HuH-7 (cell line): ENCODE data around the gene APOBEC3H.

Experiments
- DNase-seq: peaks from one replicate; pipeline ENCODE4 v3.0.0; 2011; ENCODE audit warnings: low spot score

Gene APOBEC3H

DNA sequence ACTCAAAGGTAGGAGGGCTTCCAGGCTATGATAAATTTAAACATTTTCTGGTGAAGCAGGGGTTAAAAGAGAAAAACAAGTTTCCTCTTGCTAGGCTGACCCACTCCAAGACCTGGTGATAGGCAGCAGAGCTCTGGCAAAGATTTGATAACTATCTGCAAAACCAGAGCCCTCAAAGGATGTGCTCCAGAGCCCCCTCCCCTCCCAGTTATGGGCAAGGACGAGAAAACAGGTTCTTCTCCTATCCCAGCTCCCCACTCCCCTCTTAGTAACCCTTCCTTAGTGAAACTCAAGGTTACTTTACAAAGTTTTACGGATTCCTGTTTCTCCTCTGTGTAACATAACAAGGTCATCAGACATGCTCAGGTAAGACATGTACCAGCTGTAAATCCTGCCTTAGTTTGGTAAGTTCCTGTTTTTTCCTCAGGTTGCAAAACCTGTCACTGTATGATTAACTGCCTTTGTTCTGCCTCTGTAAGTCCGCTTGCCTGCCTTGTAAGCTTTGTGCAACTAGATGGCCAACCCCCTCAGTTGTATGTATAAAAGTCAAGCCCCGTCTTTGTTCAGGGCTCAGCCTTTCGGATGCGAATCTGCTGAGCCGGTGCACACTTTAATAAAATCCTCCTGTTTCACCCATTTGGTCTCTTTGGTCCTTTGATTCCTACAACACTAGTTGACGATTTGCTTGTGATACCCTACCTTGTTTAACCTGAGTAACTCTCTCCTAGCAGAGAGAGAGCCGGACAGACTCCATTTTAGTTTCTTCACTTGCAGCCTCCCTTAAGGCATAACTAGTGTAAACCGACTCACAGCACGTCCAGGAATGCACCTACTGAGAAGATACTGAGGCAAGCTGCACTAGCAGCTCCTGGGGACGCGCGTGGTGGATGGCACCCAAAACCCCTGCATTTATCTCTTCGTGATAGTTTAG, 13.9 kb downstream of the APOBEC3H start:
- DNase-seq, result no peak

DNA sequence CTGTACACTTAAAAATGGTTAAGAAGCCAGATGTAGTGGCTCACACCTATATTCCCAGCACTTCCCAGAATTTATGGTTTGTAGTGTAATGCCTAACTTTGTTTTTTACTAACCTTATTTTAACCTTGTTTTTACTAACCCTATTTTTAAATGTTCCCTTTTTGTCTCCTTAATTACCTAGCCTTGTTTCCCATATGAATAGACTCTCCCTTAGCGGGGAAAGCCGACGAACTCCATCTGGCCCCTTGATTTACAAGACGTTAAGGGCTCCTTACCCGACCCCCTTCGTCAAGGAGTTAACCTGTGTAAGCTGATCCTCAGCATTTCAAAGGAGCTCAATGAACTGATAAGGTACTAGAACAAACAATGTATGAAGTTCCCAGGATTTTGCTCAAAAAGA, 17.1 kb downstream of the APOBEC3H start:
- DNase-seq, result no peak

DNA sequence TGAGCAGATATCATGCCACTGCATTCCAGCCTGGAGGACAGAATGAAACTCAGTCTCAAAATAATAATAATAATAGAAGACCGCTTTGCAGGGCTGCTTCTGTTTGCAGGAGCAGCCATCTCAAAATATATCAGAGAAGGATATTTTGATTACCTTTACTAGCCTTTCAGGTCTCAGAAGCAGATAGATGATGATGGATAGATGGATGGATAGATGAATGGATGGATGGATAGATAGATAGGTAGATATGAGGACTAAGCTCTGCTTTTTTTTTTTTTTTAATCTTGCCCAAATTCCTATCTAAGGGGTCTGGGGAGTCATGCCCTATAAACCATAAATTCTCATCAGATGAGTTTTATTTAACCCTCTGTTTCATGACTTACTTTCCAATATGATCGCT, 18.5 kb downstream of the APOBEC3H start:
- DNase-seq, result no peak

DNA sequence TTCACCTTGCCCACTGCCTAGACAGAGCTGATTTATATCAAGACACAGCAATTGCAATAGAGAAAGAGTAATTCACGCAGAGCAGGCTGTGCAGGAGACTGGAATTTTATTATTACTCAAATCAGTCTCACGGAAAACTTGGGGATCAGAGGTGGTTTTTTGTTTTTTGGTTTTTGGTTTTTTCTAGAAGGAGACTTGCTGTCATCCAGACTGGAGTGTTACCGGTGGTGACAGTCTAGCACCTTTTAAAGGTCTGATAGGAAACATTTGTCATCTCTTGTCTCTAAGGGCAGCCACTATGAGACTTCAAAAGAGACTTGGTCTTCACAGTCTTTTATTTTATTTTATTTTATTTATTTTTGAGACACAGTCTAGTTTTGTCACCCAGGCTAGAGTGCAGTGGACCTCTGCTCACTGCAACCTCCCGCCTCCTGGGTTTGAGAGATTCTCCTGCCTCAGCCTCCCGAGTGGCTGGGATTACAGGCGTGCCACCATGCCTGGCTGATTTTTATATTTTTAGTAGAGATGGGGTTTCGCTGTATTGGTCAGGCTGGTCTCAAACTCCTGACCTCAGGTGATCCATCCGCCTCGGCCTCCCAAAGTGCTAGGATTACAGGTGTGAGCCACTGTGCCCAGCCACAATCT, 19.1 kb downstream of the APOBEC3H start:
- DNase-seq, result no peak

DNA sequence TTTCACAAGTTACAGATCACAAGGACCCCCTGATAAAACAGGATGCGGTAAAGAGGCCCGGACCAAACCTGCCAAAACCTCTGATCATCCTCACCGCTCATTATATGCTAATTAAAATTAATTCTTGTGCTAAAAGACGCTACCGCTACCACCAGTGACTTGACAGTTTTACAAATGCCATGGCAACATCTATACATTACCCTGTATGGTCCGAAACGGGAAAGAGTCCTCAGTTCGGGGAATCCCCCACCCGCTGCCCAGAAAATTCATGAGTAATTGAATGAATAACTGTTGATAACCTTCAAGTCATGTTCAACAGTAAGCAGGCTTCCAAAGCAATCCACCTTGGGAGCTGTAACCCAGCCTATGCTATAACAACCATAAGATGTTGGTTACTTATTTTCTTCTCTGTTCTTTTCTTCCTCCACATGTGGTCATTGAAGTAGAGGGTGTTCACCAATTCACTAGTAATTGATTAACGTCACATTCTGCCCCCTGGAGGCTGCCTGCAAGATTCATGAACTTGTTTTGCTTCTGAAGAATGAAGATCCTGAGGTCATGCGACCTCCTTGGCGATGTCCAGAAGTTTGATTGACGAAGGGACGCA, 20.6 kb downstream of the APOBEC3H start:
- peak; percentile 70 for DNase-seq

DNA sequence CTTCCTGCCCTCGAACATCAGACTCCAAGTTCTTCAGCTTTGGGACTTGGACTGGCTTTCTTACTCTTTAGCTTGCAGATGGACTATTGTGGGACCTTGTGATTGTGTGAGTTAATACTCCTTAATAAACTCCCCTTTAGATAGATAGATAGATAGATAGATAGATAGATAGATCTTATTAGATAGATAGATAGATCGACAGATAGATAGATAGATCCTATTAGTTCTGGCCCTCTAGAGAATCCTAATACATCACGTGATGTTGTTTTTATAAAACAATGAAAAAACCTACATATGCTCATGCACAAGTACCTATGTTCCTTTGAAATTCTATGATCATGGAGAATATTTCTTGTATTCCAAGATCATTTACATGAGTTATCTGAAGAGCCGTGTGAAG, 23.9 kb downstream of the APOBEC3H start:
- DNase-seq, result no peak

DNA sequence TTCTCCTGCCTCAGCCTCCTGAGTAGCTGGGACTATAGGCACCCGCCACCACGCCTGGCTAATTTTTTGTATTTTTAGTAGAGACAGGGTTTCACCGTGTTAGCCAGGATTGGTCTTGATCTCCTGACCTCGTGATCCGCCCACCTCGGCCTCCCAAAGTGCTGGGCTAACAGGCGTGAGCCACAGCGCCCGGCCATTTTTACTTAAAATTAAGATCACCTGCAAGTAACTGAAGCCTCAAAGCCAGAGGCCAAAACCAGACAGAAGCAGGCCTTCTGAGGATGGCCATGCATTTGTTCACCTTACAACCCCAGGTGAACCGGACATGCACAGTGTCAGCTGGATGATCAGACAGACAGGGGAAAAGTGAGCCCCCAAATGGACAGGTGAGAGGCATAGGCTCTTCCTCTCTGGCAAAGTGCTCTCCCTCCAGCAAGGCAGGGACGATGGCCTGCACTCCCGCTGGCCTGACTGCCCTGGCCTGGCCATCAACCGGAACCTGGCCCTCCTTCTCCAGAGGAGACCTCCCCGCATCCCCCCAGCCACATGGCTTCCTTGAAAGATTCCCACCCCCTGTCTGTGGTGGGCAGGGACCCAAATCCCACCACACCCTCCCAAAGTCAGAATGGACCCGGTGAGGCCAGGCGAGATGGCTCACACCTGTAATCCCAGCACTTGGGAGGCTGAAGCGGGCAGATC, 25.9 kb downstream of the APOBEC3H start:
- no peak for DNase-seq

DNA sequence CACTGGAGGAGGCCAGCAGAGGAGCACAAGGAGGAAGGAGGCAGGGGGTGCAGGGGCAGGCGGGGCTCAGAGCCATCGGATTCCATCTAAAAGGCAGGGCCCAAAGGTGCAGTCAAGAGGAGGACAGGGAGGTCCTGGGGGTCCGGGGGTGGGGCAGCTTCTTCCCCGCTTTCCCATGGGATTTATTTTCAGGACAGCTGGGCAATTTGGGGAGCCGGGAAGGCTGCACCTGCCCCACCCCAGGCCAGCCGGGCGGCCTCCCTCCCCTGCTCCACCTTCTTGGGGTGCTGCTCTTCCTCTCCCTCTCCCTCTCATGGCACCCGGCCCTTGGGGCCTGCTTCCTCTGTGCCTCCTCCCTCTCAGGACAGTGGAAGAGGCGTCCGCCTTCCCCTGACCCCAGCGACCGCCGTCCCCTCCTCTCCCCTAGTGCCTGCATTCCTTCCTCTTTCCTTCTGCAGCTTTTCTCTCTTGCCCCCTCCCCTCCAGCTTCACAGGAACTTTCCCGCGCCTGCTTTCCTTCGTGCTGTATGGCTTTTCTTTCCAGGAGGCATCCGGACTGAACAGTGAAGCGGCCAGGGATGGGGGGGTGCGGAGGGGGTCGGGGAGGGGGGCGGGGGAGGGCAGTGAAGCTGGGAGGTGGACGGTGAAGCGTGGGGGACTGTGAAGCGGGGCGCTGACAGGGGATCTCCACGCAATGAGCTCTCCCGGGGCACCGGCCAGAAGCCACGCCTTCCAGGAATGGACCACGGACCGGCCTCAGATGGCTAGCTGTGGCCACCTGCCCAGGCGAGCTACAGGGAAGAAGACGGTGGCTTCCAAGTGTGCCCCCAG, 26.9 kb downstream of the APOBEC3H start:
- DNase-seq, result peak; percentile 5

DNA sequence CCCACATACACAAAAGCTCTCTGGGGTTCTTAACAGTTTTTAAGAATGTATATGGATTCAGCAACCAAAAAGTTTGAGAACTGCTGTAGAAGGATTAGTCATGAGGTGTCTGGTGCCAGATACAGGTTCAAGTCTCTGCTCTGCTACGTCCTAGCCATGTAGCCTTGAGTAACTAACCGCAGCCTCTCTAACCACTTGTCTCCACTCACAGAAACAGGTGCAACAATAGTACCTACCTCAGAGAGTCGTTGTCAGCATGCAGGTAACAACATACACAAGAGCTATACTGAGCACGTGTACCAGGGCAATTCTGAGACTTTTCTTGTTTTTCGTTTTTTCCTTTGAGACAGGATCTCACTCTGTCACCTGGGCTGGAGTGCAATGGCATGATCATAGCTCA, 28.6 kb downstream of the APOBEC3H start:
- no peak for DNase-seq

DNA sequence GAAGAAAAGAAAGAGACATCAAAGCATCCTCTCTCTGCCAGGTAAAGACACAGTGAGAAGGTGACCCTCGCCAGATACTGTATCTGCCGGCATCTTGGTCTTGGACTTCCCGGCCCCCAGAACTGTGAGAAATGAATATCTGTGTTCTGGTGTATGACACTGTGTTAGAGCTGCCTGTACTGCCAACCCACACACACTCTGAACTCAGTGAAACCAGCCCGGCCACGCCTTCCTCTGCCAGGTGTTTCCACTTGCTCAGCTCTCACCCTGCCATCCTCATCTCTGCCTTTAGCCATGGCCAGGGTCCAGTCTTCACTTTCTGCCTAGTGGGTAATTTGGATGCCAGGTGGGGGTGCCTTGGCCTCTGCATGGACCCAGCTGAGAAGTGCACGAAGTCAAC, 31.5 kb downstream of the APOBEC3H start:
- peak; percentile 8 for DNase-seq

DNA sequence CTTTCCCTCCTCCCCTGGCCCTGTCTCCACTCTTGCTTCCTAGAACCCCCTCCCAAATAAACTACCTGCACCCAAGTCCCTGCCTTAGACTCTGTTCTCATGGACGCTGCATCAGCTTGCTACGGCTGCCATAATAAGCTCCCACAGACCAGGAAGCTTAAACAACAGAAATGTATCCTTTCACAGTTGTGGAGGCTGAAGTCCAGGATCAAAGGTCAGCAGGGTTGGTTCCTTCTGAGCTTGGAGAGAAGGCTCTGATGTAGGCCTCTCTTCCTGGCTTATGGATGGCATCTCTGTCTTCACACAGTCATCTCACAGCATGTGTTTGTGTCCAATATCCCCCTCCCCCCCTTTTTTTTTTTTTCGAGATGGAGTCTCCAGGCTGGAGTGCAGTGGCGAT, 32.0 kb downstream of the APOBEC3H start:
- peak; percentile 49 for DNase-seq

DNA sequence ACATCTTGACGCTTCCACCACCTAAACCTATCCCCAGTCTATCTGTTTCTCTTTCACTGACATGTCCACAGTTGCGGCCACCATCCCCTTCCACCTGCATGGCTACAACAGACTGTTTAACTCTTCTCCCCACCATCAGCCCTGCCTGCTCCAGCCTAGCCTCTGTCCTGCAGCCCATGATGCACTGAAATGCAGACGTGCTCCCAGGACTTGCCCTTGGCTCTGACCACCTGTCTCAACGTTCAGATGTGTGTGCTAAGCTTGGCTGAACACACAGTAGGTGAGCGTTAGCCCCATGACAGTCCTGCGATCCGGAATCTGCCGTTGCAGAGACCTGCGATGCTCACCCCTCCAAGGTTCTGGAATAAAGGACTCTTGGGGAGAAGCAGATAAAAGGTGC, 32.7 kb downstream of the APOBEC3H start:
- DNase-seq, result no peak

DNA sequence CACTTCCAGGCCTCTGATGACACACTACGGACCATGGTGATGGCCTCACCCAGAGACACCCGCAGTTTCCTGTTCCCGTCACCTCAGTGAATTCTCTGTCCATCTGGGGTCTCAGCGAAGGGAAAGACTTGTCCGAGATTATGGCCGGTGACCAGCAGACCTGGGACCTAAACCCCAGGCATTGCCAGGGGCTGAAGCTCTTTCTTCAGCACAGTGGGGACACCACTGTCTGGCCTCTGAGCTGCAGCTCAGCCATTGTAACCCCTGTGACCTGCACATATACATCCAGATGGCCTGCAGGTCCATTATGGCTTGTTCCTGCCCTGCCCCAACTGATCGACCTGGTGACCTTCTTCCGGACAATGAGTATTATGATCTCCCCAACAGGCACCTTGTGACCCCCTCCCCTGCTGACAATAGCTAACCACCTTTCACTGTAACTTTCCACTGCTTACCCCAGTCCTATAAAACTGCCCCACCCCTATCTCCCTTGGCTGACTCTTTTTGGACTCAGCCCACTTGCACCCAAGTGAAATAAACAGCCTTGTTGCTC, 33.2 kb downstream of the APOBEC3H start:
- DNase-seq, result no peak

DNA sequence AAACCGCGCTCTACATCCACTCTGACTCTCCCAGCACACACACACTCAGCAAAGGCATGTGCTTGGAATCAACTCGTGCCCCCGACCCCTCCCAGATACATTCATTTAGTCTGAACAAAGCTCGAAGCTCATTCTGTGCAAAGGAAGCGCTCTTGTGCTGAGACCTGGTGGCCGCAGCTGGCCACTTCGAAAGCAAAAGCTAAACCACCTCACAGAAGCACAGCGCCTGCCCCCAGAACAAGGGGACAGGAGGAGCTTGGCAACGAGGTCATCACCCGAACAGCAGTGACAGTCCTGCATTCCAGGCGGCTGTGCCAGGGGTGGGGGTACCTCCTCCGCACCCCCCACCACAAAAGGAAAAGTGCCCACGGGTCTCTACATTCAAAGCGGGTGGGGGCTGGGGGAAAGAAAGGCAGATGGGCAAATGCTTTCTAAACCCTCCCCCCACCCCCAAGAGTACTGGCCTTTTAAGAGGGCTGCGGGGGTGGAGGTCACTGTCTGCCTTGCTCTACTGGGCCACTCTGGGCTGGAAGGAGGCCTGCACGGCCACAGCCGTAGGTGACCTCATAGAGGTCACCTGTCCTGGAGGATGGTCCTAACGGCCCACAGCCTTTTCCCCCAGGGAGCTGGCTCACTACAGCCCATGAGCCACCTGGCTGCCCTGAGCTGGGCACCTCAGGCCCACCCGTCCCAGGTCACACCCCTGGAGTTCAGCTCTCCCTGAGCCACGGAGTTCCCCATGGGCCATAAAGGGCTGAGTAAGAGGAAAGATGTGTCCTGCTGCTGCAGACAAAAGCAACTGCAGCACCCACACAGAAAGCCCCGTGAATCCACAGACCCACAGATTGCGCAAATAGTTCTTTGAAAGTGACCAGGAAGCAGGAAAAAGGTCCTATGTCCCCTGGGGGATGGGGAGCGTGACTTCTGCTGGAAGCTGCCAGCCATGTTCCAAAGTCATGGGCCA, 34.1 kb downstream of the APOBEC3H start:
- no peak for DNase-seq

DNA sequence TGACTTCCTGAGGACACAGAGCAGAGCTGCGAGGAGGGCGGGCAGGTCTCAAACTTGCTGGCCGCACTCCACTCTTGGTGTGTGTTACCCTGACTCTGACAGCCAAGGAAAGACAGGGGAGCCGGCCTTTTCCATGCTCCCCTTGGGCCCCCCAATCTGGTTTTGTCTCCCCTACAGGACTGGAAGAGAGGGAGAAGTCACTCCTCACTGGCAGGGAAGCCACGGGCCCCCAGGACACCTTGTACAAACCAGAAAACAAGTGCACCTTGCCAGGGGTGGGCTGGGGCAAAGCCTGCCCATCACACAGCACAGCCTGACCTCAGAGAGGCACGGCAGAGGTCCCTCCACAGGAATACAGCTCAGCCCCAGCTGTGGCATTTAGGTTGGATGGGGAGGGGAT, 35.2 kb downstream of the APOBEC3H start:
- DNase-seq, result no peak

DNA sequence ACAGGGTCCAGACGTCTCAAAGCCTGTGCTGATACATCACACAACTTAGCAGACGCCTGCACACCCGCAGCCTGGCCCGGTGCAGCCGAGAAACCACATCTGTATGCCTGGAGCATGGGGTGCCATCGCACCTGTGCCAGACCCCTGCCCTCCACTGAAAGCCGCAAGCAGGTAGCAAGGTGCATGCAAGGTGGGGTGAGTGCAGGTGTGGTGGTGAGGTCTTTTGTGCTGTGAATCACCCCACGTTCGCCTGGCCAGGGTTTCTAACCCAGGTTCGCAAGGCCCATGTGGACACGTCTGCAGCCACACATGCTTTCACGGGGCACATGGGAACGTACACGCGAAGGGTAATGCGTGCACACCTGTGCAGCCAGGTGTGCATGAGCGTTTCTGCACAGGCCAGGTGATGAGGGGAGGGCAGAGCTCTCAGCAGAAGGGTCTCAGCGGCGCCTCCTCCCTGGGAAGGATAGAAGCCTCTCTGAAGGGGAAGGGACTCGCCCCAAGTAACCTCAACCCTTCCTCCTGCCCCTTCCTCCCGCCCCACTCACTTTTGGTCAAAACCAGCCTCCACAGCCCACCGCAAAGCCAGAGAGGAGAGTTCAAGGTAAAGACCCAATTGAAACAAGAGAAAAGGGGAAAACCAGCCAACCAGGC, 36.0 kb downstream of the APOBEC3H start:
- DNase-seq, result no peak

DNA sequence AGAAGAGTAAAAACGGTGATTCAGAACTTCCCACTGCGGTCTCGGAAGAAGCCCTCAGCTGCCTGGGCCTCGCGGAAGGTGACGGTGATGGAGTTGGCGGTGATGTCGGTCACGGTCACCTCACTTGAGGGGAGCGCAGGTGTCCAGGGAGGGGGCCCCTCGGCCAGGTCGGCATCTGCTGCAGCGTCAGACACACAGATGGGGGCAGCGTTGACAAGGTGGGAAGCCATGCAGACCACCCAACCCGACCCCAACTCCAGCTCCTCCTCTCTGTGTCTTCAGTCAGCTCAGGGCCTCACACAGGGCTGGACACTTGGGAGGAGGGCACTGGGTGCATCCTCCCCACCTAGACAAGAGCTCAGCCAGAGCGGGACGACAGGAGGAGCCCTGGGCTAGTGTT, 36.8 kb downstream of the APOBEC3H start:
- no peak for DNase-seq

DNA sequence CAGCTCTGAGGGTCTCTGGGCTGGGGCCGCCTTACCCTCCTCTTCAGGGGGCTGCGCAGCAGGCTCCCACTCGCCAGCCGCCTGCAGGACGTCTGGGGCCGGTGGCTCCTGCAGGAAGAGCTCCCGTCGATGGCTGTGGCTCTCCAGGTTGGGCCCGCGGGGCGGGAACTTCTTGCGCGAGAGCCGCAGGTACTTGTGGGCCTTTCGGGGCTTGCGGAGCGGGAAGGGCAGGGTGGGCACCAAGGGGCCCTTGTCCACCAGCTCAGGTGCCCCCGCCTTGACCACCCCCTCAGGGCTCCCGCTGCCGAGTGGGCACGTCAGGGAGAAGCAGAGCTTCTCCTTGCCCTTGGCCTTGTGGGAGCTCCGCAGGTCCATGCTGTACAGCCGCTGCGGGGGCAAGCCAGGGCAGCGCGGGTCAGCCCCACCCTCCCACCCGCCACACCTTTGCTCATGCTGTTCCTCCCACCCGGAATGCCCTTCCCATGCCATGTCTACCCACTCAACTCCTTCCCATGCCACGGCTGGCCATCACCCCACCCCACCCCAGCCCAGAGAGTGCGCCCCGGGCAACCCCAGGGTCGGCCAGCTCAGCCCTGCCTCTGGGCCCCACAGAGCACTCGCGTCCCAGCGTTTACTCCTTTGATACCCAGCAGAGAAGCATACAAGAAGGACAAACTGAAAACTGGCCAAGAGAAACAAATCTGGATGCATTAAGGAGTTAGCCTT, 37.5 kb downstream of the APOBEC3H start:
- DNase-seq, result no peak
